GM23338 (cell line): ENCODE measurements around the gene ATXN7L1. TPM values are rescaled to one million over a fixed set of nuclear protein-coding genes. Genes with fewer than 3 reads are reported as not detected.

Source experiments
- ATAC-seq: fragments of 200-7000 bp; cut with Tn5 transposase; 3 replicates; pipeline ENCODE4 v1.9.1; 2020
- DNase-seq: peaks from one replicate; pipeline ENCODE4 v3.0.0-alpha.2; 2015; ENCODE audit warnings: low spot score
- H2AFZ ChIP-seq: fragments of 200-600 bp; sonication (generic); 2 replicates; pipeline ENCODE4 v1.8.0; 2016; ENCODE audit warnings: antibody characterized with exemption, mild to moderate bottlenecking, moderate library complexity
- H3F3A ChIP-seq: fragments of 200-600 bp; sonication (generic); replicated peaks from 2 replicates; pipeline ENCODE4 v1.8.0; 2017; ENCODE audit warnings: antibody characterized with exemption, mixed run types, low read depth
- H3K27ac ChIP-seq: fragments of 200-600 bp; sonication (generic); 2 replicates; pipeline ENCODE4 v1.6.1; 2016; ENCODE audit warnings: low read depth
- H3K27me3 ChIP-seq: fragments of 200-600 bp; sonication (generic); 2 replicates; pipeline ENCODE4 v1.8.0; 2016; ENCODE audit warnings: mild to moderate bottlenecking, mixed run types, moderate library complexity; ENCODE audit not compliant: insufficient read depth
- H3K36me3 ChIP-seq: fragments of 200-600 bp; sonication (generic); 2 replicates; pipeline ENCODE4 v1.8.0; 2016; ENCODE audit warnings: mild to moderate bottlenecking; ENCODE audit not compliant: insufficient read depth
- H3K4me1 ChIP-seq: fragments of 200-600 bp; sonication (generic); 2 replicates; pipeline ENCODE4 v1.8.0; 2016; ENCODE audit warnings: mild to moderate bottlenecking, moderate library complexity; ENCODE audit not compliant: insufficient read depth
- H3K4me2 ChIP-seq: fragments of 200-600 bp; sonication (generic); 2 replicates; pipeline ENCODE4 v1.7.1; 2017; ENCODE audit warnings: mixed run types
- H3K4me3 ChIP-seq: fragments of 200-600 bp; sonication (generic); 2 replicates; pipeline ENCODE4 v1.6.1; 2016; ENCODE audit warnings: mixed run types
- H3K79me2 ChIP-seq: fragments of 200-600 bp; sonication (generic); replicated peaks from 2 replicates; pipeline ENCODE4 v1.8.0; 2017; ENCODE audit warnings: mild to moderate bottlenecking; ENCODE audit not compliant: insufficient read depth
- H3K9me2 ChIP-seq: fragments of 200-600 bp; sonication (generic); 2 replicates; pipeline ENCODE4 v1.8.0; 2017; ENCODE audit not compliant: insufficient read depth
- H4K20me1 ChIP-seq: fragments of 200-600 bp; sonication (generic); replicated peaks from 2 replicates; pipeline ENCODE4 v1.8.0; 2017; ENCODE audit warnings: mild to moderate bottlenecking; ENCODE audit not compliant: insufficient read depth
- H3K27ac Mint-ChIP-seq: 2 replicates; pipeline ENCODE4 v1.8.0; 2020; ENCODE audit warnings: inconsistent platforms, mild to moderate bottlenecking, moderate library complexity, mixed read lengths
- H3K27me3 Mint-ChIP-seq: 3 replicates; pipeline ENCODE4 v1.8.0; 2022; ENCODE audit warnings: low read depth, mild to moderate bottlenecking, moderate library complexity, mixed read lengths, inconsistent platforms; ENCODE audit not compliant: insufficient read depth, poor library complexity
- H3K36me3 Mint-ChIP-seq: 3 replicates; pipeline ENCODE4 v1.8.0; 2021; ENCODE audit warnings: low read depth, mild to moderate bottlenecking, inconsistent platforms, moderate library complexity, mixed read lengths
- H3K4me1 Mint-ChIP-seq: 3 replicates; pipeline ENCODE4 v1.8.0; 2020; ENCODE audit warnings: mild to moderate bottlenecking, inconsistent platforms, mixed read lengths
- H3K4me3 Mint-ChIP-seq: 3 replicates; pipeline ENCODE4 v1.8.0; 2021; ENCODE audit warnings: moderate library complexity, mild to moderate bottlenecking, inconsistent platforms, mixed read lengths
- H3K9me3 Mint-ChIP-seq: 3 replicates; pipeline ENCODE4 v1.8.0; 2020; ENCODE audit warnings: moderate library complexity, mild to moderate bottlenecking, inconsistent platforms, mixed read lengths
- CREB1 ChIP-seq: fragments of 250-450 bp; sonication (Bioruptor Pico); IDR thresholded peaks from 2 replicates; pipeline ENCODE4 v1.5.0; 2020; ENCODE audit warnings: low read depth, mild to moderate bottlenecking, moderate library complexity
- NANOG ChIP-seq: IDR thresholded peaks from 2 replicates; pipeline ENCODE4 v1.6.1; 2016; ENCODE audit warnings: antibody characterized with exemption, borderline replicate concordance
- polyA plus RNA-seq: library from polyadenylated mRNA; unstranded; fragments of >200 nt; fragmentation: Nextera tagmentation; extraction: Ambion mirVana; gene quantifications from 2 replicates; pipeline ENCODE4 v1.2.1, GENCODE V29; 2016
- total RNA-seq: library from RNA; depleted of rRNA; stranded (reverse); fragments of >200 nt; shearing (Covaris generic); gene quantifications from 2 replicates; pipeline ENCODE4 v1.2.3, GENCODE V29; 2014
- TF ChIP-seq, protein P1 (sequence below): IDR thresholded peaks from one replicate; pipeline ENCODE4 v1.6.1; 2018; ENCODE audit warnings: antibody characterized with exemption; ENCODE audit not compliant: unreplicated experiment
- TF ChIP-seq, protein P2 (sequence below): IDR thresholded peaks from 2 replicates; pipeline ENCODE4 v1.6.1; 2016; ENCODE audit warnings: antibody characterized with exemption
- TF ChIP-seq, protein P3 (sequence below): fragments of 250-450 bp; sonication (Bioruptor Pico); IDR thresholded peaks from 2 replicates; pipeline ENCODE4 v1.5.0; 2020; ENCODE audit warnings: mild to moderate bottlenecking, moderate library complexity

Gene ATXN7L1
- total and polyA plus RNA-seq, 2 experiments from 2014 or later: 22.8 to 29.8 TPM

DNA sequence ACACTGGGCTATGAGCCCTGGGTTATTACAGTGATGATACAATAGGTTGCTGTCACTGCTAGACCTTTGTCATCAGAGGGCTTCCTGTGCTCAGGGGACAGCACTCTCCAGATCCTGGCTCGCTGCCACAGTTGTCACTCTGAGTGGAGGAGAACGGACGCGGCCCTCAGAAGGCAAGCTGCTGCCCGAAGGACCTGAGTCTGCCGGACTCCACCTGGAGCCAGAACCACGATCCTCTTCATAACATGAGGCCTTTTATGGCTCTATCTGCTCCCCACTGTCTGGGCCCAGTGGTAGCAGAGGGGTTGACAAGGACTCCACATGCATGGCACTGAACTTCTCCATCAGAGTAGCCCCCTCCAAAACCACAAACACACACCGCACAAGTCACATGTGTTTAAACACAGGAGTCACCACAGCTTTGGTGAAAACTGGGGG is 200.4 kb downstream of the ATXN7L1 start:
- Histone ChIP-seq H2AFZ (no peak overlapping the region), H3K27ac (no peak overlapping the region), H3K79me2 (peaks cover 10% of the 10 kb centered on the region; the same call in 1 of the 2 replicates), H3K36me3 (no peaks in the 10 kb centered on the region), H3K4me1 (peaks cover 48% of the 10 kb centered on the region), H4K20me1 (no peaks in the 10 kb centered on the region), H3K4me2 (no peak overlapping the region), H3F3A (no peaks in the 10 kb centered on the region), H3K27me3 (no peaks in the 10 kb centered on the region), H3K4me3 (no peak overlapping the region), H3K9me2 (no peaks in the 10 kb centered on the region)
- TF ChIP-seq, protein P1, sequence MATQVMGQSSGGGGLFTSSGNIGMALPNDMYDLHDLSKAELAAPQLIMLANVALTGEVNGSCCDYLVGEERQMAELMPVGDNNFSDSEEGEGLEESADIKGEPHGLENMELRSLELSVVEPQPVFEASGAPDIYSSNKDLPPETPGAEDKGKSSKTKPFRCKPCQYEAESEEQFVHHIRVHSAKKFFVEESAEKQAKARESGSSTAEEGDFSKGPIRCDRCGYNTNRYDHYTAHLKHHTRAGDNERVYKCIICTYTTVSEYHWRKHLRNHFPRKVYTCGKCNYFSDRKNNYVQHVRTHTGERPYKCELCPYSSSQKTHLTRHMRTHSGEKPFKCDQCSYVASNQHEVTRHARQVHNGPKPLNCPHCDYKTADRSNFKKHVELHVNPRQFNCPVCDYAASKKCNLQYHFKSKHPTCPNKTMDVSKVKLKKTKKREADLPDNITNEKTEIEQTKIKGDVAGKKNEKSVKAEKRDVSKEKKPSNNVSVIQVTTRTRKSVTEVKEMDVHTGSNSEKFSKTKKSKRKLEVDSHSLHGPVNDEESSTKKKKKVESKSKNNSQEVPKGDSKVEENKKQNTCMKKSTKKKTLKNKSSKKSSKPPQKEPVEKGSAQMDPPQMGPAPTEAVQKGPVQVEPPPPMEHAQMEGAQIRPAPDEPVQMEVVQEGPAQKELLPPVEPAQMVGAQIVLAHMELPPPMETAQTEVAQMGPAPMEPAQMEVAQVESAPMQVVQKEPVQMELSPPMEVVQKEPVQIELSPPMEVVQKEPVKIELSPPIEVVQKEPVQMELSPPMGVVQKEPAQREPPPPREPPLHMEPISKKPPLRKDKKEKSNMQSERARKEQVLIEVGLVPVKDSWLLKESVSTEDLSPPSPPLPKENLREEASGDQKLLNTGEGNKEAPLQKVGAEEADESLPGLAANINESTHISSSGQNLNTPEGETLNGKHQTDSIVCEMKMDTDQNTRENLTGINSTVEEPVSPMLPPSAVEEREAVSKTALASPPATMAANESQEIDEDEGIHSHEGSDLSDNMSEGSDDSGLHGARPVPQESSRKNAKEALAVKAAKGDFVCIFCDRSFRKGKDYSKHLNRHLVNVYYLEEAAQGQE: no peak
- TF ChIP-seq NANOG: no peak
- Mint-ChIP-seq H3K27me3 (peaks cover 11% of the 10 kb centered on the region), H3K4me3 (no peak overlapping the region), H3K9me3 (no peaks in the 10 kb centered on the region), H3K36me3 (no peaks in the 10 kb centered on the region), H3K4me1 (peaks cover 58% of the 10 kb centered on the region), H3K27ac (no peak overlapping the region)
- no peak for ATAC-seq
- DNase-seq: no peak

DNA sequence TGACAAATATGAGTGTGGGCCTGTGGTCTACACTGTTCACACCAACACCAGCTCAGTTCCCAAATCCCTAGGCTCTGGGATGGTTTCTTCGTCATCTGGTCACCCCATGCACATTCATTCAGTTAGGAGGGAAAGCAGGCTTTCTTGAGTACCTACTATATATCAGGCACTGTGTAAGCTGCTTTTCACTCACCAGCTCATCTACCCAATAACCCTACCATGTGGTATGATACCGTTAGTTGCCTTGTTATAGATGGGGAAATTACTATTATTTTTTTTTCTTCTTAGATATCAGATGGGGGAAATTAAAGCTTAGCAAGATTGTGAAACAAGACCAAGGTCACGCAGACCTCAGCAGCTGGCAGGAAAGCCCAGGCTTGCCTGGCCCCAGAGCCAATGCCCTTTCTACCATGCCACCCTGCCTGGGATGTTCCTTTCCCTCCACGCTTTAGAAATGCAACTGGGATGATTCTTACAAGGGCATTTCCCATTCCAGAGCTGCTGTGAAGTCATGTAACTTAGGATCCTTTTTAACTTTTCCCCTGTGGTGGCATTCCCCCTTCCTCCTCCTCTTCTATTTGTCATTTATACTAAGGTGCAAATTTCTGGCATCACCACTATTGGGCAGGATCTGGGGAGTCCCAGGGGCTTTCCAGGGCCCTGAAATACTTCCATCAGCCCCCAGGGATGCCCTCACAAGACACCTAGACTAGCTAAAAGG is 202.0 kb downstream of the ATXN7L1 start:
- H3K4me2 ChIP-seq: peak overlapping the region; percentile 29; the same call in 1 of the 2 replicates
- no peaks in the 10 kb centered on the region for H3K27me3 ChIP-seq
- H3F3A ChIP-seq: no peaks in the 10 kb centered on the region
- no peak overlapping the region for H2AFZ ChIP-seq
- H3K27me3 Mint-ChIP-seq: peaks cover 10% of the 10 kb centered on the region
- H3K9me2 ChIP-seq: no peaks in the 10 kb centered on the region
- no peaks in the 10 kb centered on the region for H3K36me3 ChIP-seq
- no peaks in the 10 kb centered on the region for H3K9me3 Mint-ChIP-seq
- no peaks in the 10 kb centered on the region for H3K36me3 Mint-ChIP-seq
- H3K27ac ChIP-seq: 0 out of 2 replicates have a peak overlapping the region, but pooled peaks have one; percentile 1
- peaks cover 55% of the 10 kb centered on the region for H3K4me1 Mint-ChIP-seq
- DNase-seq: no peak
- H3K79me2 ChIP-seq: peaks cover 6% of the 10 kb centered on the region; the same call in 1 of the 2 replicates
- H4K20me1 ChIP-seq: no peaks in the 10 kb centered on the region
- H3K4me3 ChIP-seq: no peak overlapping the region
- ATAC-seq: peak; percentile 60
- H3K4me1 ChIP-seq: peaks cover 41% of the 10 kb centered on the region
- peak overlapping the region; percentile 37 for H3K27ac Mint-ChIP-seq
- H3K4me3 Mint-ChIP-seq: no peak overlapping the region; the same call in 2 of the 3 replicates
- TF ChIP-seq, protein P1: no peak
- TF ChIP-seq CREB1: no peak
- TF ChIP-seq, protein P2, sequence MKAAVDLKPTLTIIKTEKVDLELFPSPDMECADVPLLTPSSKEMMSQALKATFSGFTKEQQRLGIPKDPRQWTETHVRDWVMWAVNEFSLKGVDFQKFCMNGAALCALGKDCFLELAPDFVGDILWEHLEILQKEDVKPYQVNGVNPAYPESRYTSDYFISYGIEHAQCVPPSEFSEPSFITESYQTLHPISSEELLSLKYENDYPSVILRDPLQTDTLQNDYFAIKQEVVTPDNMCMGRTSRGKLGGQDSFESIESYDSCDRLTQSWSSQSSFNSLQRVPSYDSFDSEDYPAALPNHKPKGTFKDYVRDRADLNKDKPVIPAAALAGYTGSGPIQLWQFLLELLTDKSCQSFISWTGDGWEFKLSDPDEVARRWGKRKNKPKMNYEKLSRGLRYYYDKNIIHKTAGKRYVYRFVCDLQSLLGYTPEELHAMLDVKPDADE: no peak
- TF ChIP-seq, protein P3, sequence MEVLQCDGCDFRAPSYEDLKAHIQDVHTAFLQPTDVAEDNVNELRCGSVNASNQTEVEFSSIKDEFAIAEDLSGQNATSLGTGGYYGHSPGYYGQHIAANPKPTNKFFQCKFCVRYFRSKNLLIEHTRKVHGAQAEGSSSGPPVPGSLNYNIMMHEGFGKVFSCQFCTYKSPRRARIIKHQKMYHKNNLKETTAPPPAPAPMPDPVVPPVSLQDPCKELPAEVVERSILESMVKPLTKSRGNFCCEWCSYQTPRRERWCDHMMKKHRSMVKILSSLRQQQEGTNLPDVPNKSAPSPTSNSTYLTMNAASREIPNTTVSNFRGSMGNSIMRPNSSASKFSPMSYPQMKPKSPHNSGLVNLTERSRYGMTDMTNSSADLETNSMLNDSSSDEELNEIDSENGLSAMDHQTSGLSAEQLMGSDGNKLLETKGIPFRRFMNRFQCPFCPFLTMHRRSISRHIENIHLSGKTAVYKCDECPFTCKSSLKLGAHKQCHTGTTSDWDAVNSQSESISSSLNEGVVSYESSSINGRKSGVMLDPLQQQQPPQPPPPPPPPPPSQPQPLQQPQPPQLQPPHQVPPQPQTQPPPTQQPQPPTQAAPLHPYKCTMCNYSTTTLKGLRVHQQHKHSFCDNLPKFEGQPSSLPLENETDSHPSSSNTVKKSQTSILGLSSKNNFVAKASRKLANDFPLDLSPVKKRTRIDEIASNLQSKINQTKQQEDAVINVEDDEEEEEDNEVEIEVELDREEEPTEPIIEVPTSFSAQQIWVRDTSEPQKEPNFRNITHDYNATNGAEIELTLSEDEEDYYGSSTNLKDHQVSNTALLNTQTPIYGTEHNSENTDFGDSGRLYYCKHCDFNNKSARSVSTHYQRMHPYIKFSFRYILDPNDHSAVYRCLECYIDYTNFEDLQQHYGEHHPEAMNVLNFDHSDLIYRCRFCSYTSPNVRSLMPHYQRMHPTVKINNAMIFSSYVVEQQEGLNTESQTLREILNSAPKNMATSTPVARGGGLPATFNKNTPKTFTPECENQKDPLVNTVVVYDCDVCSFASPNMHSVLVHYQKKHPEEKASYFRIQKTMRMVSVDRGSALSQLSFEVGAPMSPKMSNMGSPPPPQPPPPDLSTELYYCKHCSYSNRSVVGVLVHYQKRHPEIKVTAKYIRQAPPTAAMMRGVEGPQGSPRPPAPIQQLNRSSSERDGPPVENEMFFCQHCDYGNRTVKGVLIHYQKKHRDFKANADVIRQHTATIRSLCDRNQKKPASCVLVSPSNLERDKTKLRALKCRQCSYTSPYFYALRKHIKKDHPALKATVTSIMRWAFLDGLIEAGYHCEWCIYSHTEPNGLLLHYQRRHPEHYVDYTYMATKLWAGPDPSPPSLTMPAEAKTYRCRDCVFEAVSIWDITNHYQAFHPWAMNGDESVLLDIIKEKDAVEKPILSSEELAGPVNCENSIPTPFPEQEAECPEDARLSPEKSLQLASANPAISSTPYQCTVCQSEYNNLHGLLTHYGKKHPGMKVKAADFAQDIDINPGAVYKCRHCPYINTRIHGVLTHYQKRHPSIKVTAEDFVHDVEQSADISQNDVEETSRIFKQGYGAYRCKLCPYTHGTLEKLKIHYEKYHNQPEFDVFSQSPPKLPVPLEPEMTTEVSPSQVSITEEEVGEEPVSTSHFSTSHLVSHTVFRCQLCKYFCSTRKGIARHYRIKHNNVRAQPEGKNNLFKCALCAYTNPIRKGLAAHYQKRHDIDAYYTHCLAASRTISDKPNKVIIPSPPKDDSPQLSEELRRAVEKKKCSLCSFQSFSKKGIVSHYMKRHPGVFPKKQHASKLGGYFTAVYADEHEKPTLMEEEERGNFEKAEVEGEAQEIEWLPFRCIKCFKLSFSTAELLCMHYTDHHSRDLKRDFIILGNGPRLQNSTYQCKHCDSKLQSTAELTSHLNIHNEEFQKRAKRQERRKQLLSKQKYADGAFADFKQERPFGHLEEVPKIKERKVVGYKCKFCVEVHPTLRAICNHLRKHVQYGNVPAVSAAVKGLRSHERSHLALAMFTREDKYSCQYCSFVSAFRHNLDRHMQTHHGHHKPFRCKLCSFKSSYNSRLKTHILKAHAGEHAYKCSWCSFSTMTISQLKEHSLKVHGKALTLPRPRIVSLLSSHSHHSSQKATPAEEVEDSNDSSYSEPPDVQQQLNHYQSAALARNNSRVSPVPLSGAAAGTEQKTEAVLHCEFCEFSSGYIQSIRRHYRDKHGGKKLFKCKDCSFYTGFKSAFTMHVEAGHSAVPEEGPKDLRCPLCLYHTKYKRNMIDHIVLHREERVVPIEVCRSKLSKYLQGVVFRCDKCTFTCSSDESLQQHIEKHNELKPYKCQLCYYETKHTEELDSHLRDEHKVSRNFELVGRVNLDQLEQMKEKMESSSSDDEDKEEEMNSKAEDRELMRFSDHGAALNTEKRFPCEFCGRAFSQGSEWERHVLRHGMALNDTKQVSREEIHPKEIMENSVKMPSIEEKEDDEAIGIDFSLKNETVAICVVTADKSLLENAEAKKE (CRISPR knock-in tag): no peak
